HG02588 (cell line): ENCODE measurements around the gene NKAIN2.

Experiments used
- ATAC-seq: cut with Tn5 transposase; IDR thresholded peaks from one replicate; pipeline ENCODE4 v1.9.1; 2021; ENCODE audit warnings: mild to moderate bottlenecking, moderate library complexity; ENCODE audit not compliant: unreplicated experiment

Gene NKAIN2

GRCh38 chr6:124478906-124479305 lies 675.2 kb downstream of the NKAIN2 start:
- ATAC-seq: no peak

DNA sequence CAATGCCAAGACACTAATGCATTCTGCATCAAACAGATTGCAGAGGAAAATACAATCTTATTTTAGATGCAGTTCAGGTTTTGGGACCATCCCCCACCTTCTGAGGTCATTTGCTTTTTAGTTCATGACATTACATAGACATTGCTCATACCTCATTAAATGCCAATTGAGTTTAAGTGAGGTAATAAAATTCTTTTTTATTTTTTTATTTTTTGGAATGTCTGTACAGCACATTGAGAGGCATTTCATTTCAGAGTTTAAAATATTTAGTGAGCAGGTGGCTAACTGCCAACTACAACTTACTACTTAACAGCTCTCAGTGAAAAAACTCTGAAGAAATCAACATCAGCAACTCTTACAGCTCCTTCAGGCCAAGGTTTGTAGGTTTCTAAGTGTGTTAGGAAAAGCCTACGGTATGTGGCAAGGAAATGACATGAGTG lies 676.3 kb downstream of the NKAIN2 start:
- ATAC-seq: no peak

DNA sequence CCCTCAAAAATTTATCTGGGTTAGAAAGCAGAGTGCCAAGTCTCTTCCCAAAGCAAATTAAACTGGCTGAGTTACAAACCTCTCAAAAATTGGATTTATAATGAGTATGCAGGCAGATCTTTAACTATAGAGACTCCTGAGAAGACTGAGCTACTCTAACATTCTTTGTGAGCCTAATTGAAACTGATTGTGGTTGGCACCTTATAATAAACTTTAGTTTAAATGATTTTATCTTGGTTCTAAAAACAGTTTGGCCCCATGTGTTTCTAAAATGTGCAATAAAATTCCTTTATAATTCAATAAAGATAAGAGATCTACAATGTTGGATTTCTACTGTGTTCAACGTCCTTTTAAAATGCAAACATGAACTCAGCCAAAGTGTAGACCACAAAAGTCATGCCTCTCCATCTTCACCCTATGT lies 678.4 kb downstream of the NKAIN2 start:
- no peak for ATAC-seq

GRCh38 chr6:124487623-124488431 lies 684.2 kb downstream of the NKAIN2 start:
- no peak for ATAC-seq

DNA sequence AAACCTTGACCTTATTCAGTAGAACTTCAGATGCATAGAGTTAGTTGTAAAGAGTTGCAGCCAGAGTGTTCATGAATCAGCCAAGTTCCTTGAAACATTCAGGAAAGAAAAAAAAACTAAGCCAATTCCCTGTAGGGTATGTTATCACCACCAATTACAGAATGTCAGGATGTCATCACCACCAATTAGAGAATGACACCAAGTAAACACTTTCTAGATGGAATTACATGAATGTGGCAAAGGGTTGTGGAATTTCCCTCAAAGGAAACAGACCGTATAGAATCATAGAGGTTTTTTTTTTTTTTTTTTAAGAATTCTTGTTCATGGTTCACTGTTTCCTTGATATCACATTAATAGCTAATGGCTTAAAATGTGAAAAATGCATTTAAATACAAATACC lies 686.5 kb downstream of the NKAIN2 start:
- ATAC-seq: no peak

DNA sequence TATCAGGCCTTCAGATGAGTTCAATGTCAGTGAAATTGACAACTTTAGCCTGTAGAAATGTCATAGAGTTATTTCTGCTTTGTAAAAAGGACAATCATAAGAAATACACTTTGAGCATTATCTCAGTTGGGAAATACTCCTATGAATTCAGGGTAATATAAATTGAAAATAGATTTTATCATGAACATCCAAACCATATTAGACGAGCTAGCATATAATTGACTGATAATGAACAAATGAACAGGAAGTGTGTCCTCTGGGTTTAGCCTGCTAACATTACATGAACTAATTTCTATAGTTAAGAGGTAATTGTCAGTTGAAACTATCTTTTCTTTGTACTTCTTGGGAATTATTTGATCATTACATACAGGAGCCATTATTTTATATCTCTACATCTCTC lies 689.6 kb downstream of the NKAIN2 start:
- ATAC-seq: no peak

DNA sequence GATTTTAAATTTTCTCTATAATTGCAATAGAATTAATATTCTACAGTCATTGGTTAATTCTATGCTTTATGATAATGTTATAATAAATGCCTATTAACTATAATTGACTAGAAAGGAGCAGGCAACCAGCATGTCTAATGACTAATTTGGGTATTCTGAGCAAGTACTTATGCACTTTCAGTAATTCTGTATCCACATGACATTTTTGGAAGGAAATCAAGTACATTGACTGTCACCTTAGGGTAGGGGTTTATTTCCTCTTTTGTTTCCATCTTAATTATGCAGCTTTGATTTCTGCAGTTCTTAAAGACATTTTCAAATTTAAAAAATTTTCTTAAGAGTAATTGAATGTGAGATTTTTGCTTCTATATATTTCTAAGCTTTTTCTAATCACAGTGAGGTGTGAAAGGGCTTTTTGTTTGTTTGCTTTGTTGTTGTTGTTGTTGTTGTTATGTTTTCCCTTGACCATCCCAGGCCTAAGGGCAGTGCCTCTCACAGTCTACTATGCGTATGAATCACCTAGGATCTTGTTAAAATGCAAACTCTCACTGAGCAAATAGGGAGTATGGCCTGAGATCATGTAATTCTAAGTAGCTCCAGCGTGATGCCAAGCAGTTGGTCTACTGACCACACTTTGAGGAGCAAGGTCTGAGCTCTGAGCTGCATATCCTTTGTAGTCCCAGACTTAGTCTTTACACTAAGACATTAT lies 691.4 kb downstream of the NKAIN2 start:
- ATAC-seq: no peak

GRCh38 chr6:124495665-124496190 lies 692.1 kb downstream of the NKAIN2 start:
- no peak for ATAC-seq

DNA sequence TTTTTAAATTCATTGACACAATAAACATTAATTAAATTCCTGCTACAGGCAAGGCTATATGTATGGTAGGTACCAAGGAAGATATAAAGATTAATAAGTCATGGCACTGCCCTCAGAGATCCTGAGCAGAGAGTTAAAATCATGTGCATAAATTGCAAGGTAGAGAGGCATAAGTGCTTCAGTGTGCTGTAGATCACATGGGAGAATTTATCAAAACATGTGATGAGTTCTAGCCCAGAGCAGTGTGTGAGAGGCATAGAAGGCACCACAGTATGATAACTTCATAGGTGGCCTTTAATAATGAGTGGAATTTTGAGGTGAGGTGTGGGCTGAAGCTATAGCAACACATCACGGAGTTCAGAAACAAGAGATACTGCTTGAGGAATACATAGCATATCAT lies 692.7 kb downstream of the NKAIN2 start:
- no peak for ATAC-seq

DNA sequence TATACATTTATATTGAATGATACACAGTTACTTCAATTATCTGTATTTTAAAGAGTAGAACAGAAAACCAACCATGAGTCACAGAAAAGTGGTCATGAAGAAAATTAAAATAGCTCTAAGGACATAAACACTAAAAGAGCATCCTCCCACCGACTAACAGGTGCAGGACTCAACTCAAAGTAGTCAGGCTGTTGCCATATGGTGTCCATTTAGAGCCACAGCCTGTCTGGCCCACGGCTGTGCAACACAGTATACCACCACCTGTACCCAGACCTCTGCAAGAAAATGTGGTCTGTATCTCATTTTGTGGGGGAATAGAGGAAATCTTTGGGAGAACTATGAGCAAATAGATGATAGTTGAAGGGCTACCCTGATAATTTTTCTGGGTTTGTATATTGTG lies 708.8 kb downstream of the NKAIN2 start:
- ATAC-seq: no peak

GRCh38 chr6:124517339-124517738 lies 713.7 kb downstream of the NKAIN2 start:
- no peak for ATAC-seq

DNA sequence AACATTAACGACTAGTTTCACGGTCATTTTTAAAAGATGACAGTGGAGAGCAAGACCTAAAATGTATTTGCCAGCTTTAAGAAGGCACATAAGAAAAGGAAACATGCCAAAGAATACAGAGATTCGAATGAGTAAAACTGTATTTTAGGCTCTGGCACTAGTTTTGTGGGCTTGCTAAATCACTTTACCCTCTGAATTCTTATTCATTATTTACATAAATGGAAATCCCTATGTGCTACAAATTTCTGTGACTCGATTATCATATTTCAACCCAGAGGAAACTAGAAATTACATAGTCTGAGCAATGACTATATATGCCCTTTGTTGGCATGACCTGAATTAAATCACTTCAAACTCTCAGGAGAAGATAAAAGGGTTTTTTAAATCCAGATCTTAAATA lies 716.8 kb downstream of the NKAIN2 start:
- ATAC-seq: no peak

DNA sequence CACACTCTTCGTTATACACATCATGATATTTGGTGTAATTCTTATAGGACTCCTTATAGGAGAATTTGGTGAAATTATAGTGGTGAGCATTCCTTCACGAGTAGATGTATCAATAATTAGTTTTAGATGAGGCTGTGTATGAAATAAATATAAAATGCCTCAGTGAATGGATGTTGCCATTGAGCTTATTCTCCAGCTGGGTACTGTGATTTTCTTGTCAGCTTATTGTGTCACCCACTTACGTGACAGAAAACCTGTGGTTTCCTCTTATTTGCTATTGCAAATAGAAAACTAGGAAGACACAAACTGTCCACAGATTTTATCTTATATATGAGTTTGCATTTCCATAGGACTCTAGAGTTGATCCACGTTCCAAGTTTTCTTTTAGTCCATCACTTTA lies 718.7 kb downstream of the NKAIN2 start:
- no peak for ATAC-seq

DNA sequence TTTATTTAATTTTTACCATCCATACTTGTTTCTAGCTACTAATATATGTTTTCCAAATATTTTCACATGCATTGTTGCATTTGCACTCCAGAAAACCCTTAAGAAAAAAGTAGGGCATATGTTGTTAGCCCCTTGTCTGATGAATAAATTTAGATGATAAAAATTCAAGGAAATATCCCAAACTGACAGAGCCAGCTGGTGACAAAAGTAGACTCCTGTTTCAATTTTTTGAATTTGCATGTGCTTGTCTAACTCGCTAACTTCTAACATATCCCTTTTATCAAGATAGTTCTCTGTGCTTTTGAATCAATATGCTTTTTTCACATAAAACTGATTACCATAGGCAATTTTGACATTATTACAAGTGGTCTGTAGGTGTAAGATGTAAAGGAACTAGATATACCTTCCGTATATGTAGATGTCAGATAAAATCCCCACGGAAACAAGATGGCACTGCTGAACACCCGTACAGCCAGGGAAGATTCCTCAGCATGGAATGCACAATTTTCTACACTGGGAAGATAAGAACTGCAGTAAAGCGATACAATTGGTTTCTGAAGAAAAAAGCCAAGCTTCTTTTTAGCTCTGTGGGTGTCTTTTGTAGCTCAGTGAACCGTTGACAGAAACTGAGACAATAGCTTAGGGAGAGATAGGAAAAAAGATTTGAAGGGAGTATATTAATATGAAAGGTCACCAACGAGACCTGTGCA lies 721.0 kb downstream of the NKAIN2 start:
- ATAC-seq: no peak

- no peak for ATAC-seq
Measured at GRCh38 chr6:124530926-124531325, 727.3 kb downstream of the NKAIN2 start.

DNA sequence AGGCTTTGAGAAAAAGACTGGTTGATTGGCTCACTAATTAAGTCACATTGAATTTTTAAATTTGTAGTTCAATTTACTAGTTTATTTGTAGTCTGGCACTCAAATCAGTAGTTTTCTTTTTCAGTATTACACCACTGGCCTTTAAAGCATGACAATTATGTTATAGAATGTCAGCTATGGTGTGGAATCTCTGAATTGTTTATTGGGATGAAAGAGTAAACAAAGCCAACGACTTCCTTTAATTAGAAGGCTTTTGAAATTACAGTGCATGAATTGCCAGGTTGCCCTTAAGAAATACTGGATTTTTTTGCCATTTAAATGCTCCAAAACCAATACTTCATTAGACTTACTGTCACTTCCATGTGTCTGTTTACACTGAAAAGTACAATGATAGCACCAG lies 731.6 kb downstream of the NKAIN2 start:
- ATAC-seq: no peak

DNA sequence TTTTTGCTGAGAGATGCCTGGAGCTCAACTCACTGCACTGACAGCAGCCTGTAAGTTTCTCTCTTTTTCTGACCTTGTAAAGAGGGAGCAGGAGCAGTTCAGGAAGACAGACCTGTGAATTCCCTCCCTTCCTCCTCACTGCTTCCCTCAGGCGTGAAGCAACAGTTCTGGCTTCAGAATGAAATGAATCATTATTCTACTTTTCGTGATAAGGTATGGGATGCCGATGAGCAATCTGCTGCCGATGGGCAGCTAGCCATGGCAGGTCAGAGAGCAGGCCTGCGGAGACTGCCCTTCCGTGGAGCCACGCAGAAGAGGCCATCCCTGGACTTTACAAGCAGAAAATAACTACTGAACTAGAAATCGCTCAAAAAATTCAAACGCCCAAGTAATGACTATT lies 732.1 kb downstream of the NKAIN2 start:
- ATAC-seq: no peak

- ATAC-seq: no peak
Measured at GRCh38 chr6:124536157-124536841, 732.6 kb downstream of the NKAIN2 start.

DNA sequence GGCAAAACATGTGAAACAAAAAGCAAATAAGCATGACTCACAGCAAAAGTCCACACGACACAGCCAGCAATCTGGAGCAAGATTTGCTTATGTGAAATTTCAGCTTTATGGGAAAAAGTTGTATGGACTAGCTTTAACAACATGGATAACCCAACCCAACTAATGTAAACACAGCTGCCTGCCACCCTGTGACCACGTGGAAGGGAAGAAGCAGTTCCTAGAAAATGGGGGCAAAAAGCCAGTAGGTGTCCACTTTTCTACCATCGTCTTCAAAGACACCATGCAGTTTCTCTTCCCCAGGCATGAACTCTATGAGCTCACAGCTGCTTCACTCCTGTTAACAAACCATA lies 733.2 kb downstream of the NKAIN2 start:
- ATAC-seq: no peak

DNA sequence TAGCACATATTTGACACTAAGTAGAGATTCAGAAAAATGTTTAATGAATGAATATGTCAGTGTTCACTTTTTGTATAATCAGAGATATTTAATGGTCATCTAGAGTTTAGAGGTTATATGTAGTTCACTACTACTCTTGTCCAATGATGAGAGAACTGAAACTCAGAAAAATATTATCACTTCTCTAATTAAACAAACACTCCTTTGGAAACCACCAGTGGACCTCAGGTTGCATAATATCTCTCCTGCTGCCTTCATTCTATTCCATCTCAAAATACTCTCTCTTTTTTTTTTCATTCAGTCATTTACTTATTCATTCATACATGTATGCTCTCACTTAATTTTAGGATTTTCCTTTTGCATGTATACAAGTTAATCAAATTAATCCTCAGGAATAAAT lies 735.4 kb downstream of the NKAIN2 start:
- ATAC-seq: no peak

DNA sequence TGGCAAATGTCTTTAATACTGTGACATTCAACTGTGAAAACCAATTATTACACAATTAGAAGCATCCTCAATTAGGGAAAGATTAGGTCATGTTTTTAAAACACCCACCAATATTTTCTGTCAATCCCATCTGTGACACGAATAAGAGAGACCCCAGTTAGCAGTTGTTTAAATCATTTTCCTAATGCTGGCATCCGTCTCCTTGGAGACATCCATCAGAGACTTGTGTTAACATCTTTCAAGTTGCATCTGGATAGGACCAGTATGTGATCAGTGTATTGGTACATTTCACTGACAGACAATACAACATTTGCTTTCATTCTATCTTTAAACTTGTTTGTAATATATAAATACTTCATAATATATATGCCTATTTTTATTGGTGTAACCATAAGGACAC lies 737.9 kb downstream of the NKAIN2 start:
- no peak for ATAC-seq
